Transverse colon (tissue), 4 donors: ENCODE results near the gene CUL2. TPM values are rescaled to one million over a fixed set of nuclear protein-coding genes. Genes with fewer than 3 reads are reported as not detected.

Experiments used
- DNase-seq: peaks from one replicate; pipeline ENCODE4 v3.0.0-alpha.2; 2019
- H3K27ac ChIP-seq, 4 donors: fragments of 200-600 bp; sonication (generic); 2 replicates each; pipeline ENCODE4 v1.5.1; 2016 to 2018; ENCODE audit warnings: inconsistent platforms in 4 of 4
- H3K27me3 ChIP-seq: fragments of 200-600 bp; sonication (generic); 2 replicates; pipeline ENCODE4 v1.5.1; 2017; ENCODE audit warnings: inconsistent platforms
- H3K36me3 ChIP-seq, 4 donors: fragments of 200-600 bp; sonication (generic); 2 replicates each; pipeline ENCODE4 v1.5.1; 2017 to 2019; ENCODE audit warnings: inconsistent platforms in 4 of 4
- H3K4me1 ChIP-seq, 4 donors: fragments of 200-600 bp; sonication (generic); 2 replicates each; pipeline ENCODE4 v1.5.1; 2017 to 2020; ENCODE audit warnings: inconsistent platforms in 4 of 4
- H3K4me3 ChIP-seq, 4 donors: fragments of 200-600 bp; sonication (generic); 1 replicate in 1 of 4; 2 replicates in 3 of 4; pipeline versions ENCODE4 v1.5.1 to v1.6.1; 2017 to 2019; ENCODE audit warnings: inconsistent platforms in 4 of 4
- H3K9me3 ChIP-seq, 2 donors: fragments of 200-600 bp; sonication (generic); 2 replicates each; pipeline ENCODE4 v1.5.1; 2017 to 2019; ENCODE audit warnings: inconsistent platforms in 2 of 2
- EP300 ChIP-seq: sonication (generic); formaldehyde crosslinking; IDR thresholded peaks from one replicate; pipeline ENCODE4 v1.6.1; 2017; ENCODE audit warnings: antibody characterized with exemption, low read depth
- POLR2A ChIP-seq: fragments of 450-650 bp; IDR thresholded peaks from one replicate; pipeline ENCODE4 v1.6.1; 2016; ENCODE audit warnings: antibody characterized with exemption, mild to moderate bottlenecking, moderate library complexity
- POLR2AphosphoS5 ChIP-seq, 3 donors: sonication (generic); formaldehyde crosslinking; IDR thresholded peaks; one replicate each; pipeline ENCODE4 v1.6.1; 2016; ENCODE audit warnings: antibody characterized with exemption in 3 of 3
- whole genome bisulfite sequencing, 2 donors: methylation state at CpG; one replicate each; pipeline ENCODE4 v1.1.5; 2018; ENCODE audit warnings: low coverage in 1 of 2; 5-methylcytosine and 5-hydroxymethylcytosine counted together
- in situ Hi-C, 4 donors: fragments of 200-750 bp; cut with MboI; loops; one replicate each; pipeline versions ENCODE4 v1.15.0 to v1.15.1; 2017; ENCODE audit warnings: low sequenced_read_pairs in 3 of 4, low pct_ligation_motif_present in 1 of 4, low pct_unique_long_range_greater_than_20kb in 1 of 4
- intact Hi-C: fragments of 100-400 bp; cut with DNase I; formaldehyde crosslinking; loops from one replicate; pipeline ENCODE4 v1.15.1; 2023; ENCODE audit warnings: low total_unique reads
- total RNA-seq, 4 donors: library from RNA; depleted of rRNA; stranded (reverse); fragments of >200 nt; gene quantifications; one replicate each; pipeline ENCODE4 v1.1.0, GENCODE V29; 2016
- TF ChIP-seq, protein P1 (sequence below), 5 experiments: fragments of 200-600 bp in 3 of 5; fragments of 450-650 bp in 2 of 5; sonication (generic) in 3 of 5; IDR thresholded peaks; 1 replicate in 2 of 5; 2 replicates in 3 of 5; pipeline ENCODE4 v1.5.1; 2016 to 2017; ENCODE audit warnings: antibody characterized with exemption in 5 of 5, inconsistent platforms in 3 of 5, mild to moderate bottlenecking in 2 of 5, moderate library complexity in 1 of 5

Gene CUL2
- total RNA-seq, 4 donors from 2014 or later = 6.0 to 15.4 (median 11.5) TPM

DNA sequence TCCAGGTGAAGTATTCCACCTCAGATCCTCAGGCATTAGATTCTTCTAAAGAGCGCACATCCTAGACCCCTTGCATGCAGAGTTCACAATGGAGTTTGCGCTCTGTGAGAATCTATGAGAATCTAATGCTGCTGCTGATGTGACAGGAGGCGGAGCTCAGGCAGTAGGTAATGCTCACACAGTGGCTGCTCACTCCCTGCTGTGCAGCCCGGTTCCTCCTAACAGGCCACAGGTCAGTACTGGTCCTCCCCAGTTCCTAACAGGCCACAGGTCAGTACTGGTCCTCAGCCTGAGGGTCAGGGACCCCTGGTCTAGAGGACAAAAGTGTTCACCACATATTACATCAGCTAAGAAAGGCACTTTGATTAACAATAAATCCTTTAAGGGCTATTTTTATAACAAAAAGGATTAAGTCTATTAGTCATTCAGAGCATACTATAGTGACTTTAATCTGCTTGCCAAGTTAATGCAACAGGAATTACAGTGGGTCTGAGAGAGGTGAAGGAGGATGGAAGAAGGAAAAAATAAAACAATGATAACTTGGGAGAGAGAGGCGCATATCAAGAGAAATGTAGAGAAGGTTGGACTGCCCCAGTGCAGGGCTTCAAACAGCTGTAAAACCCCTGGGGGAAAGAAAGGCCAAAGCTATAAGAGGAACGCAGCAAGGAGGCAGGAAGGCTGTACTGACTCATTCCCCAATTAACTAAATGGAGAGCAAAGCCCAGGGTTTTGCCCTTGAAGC lies 49.2 kb downstream of the CUL2 start:
- DNase-seq = no peak
- Histone ChIP-seq H3K36me3 (peaks cover 0 to 26% (median 8%) of the 10 kb centered on the region in 4 donors), H3K4me3 (no peak overlapping the region), H3K9me3 (no peaks in the 10 kb centered on the region), H3K4me1 (peaks cover 0 to 7% (median 0%) of the 10 kb centered on the region in 4 donors), H3K27me3 (no peaks in the 10 kb centered on the region), H3K27ac (no peak overlapping the region)
- TF ChIP-seq POLR2AphosphoS5 (IDR thresholded peaks at IDR 0.05) (no peak), EP300 (no peak)
- TF ChIP-seq, protein P1, sequence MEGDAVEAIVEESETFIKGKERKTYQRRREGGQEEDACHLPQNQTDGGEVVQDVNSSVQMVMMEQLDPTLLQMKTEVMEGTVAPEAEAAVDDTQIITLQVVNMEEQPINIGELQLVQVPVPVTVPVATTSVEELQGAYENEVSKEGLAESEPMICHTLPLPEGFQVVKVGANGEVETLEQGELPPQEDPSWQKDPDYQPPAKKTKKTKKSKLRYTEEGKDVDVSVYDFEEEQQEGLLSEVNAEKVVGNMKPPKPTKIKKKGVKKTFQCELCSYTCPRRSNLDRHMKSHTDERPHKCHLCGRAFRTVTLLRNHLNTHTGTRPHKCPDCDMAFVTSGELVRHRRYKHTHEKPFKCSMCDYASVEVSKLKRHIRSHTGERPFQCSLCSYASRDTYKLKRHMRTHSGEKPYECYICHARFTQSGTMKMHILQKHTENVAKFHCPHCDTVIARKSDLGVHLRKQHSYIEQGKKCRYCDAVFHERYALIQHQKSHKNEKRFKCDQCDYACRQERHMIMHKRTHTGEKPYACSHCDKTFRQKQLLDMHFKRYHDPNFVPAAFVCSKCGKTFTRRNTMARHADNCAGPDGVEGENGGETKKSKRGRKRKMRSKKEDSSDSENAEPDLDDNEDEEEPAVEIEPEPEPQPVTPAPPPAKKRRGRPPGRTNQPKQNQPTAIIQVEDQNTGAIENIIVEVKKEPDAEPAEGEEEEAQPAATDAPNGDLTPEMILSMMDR (IDR thresholded peaks at IDR 0.05) = no peak
- intact Hi-C loops (no loop called here), in situ Hi-C loops (no loop called here)
- 63 to 92% methylated on average over 1 to 6 of the region's 6 CpGs for WGBS, 2 donors

DNA sequence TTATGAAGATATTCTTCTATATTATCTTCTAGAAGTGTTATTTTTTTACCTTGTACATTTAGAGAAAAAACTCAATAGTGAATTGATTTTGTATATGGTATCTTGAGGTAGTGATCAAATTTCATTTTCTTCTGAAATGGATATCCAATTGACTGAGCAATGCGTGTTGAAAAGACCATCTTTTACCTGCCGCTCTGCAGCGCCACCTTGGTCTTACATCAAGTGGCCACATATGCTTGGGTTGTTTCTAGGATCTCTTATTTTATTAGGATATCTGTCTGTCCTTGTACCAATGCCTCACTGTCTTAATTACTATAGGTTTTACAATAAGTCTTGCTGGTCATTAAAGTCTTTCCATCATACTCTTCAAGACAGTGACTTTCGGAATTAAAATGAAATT lies 53.0 kb downstream of the CUL2 start:
- no peak overlapping the region for H3K4me3 ChIP-seq
- in situ Hi-C loops (no loop called here), intact Hi-C loops (no loop called here)
- H3K9me3 ChIP-seq = no peaks in the 10 kb centered on the region
- DNase-seq = no peak
- 97 to 100% methylated on average over 1 to 4 of the region's 4 CpGs for WGBS, 2 donors
- H3K4me1 ChIP-seq = no peaks in the 10 kb centered on the region
- no peaks in the 10 kb centered on the region for H3K27me3 ChIP-seq
- H3K36me3 ChIP-seq = peaks cover 0 to 32% (median 5%) of the 10 kb centered on the region in 4 donors
- TF ChIP-seq POLR2AphosphoS5 (IDR thresholded peaks at IDR 0.05) = no peak
- no peak for TF ChIP-seq EP300
- H3K27ac ChIP-seq = no peak overlapping the region

DNA sequence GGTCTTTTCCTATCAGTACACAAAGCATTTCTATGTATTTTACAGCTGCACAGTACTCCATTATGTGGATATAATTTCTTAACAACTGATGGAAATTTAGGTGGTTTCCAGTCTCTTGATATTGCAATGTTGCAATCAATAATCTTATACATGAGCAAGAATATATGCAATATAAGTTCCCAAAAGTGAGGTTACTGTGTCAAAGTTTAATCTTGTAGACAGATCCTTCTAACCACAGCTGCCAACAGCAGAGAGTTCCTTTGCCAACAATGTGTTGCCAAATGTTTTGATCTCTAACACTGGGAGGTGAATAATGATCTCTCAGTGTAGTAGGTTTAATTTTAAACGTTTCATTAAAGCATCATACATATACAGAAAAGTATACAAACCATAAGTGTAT lies 54.5 kb downstream of the CUL2 start:
- H3K9me3 ChIP-seq = no peaks in the 10 kb centered on the region
- intact Hi-C loops = no loop called here
- 10 to 17% methylated on average over 1 of the region's 1 CpG for WGBS, 2 donors
- no peaks in the 10 kb centered on the region for H3K4me1 ChIP-seq
- no peak overlapping the region for H3K4me3 ChIP-seq
- in situ Hi-C loops = no loop called here
- H3K27me3 ChIP-seq = no peaks in the 10 kb centered on the region
- H3K27ac ChIP-seq = no peak overlapping the region
- TF ChIP-seq POLR2AphosphoS5 (IDR thresholded peaks at IDR 0.05) (no peak), EP300 (no peak), POLR2A (no peak)
- TF ChIP-seq, protein P1 (IDR thresholded peaks at IDR 0.05) = no peak
- peaks cover 0 to 43% (median 11%) of the 10 kb centered on the region in 4 donors for H3K36me3 ChIP-seq
- no peak for DNase-seq

DNA sequence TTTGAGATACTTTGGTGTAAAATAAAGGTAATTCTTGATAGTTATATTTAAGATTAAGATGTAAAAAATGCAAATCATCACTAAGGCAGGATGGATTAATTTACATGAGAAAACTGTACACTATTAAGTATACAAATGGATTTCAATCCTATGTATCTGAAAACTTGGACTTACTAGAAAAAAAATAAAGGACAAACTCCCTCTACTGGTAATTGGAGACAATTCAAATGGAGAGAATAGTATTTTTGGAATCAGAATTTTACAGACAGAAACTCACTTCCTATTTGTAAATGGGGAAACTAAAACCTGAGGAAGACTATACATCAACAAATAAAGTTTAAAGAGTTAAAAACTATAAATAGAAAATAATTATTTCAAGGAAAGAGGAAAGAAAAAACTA lies 62.6 kb downstream of the CUL2 start:
- intact Hi-C loops = no loop called here
- H3K27ac ChIP-seq = no peak overlapping the region
- in situ Hi-C loops = no loop called here
- TF ChIP-seq, protein P1 (IDR thresholded peaks at IDR 0.05) = peak; percentile 22 to 39 (median 30)
- no peak for TF ChIP-seq POLR2AphosphoS5 (IDR thresholded peaks at IDR 0.05)
- TF ChIP-seq EP300 = no peak
- H3K36me3 ChIP-seq = peaks cover 0 to 43% (median 16%) of the 10 kb centered on the region in 4 donors
- no peak overlapping the region for H3K4me3 ChIP-seq
- no peak for DNase-seq
- no peaks in the 10 kb centered on the region for H3K27me3 ChIP-seq
- H3K4me1 ChIP-seq = no peaks in the 10 kb centered on the region
- H3K9me3 ChIP-seq = no peaks in the 10 kb centered on the region

DNA sequence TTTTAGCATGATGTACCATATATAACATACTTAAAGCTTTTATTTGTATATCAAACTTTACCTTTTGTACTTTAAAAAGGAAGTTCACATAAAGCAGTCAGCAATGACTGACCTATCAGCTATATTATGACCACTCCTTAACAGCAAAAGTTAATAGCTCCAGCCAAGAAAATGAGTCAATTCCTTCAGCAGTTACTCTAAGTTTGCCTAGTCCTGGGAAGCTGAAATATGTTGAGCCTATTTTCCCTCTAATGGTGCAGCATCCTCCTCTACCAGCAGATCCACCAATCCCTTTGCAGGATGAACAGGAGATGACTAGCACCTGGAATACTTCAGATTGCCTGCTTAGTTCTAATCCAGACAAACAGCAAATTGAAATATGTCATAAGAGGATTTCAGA lies 64.2 kb downstream of the CUL2 start:
- H3K27ac ChIP-seq = no peak overlapping the region
- in situ Hi-C loops = no loop called here
- no peaks in the 10 kb centered on the region for H3K4me1 ChIP-seq
- TF ChIP-seq POLR2AphosphoS5 (IDR thresholded peaks at IDR 0.05) (no peak), EP300 (no peak), POLR2A (no peak)
- TF ChIP-seq, protein P1 (IDR thresholded peaks at IDR 0.05) = no peak
- no peaks in the 10 kb centered on the region for H3K9me3 ChIP-seq
- intact Hi-C loops = no loop called here
- H3K27me3 ChIP-seq = no peaks in the 10 kb centered on the region
- no peak overlapping the region for H3K4me3 ChIP-seq
- DNase-seq = no peak
- peaks cover 0 to 32% (median 12%) of the 10 kb centered on the region in 4 donors for H3K36me3 ChIP-seq
